ENCODE results near the gene S100B. TPM values are rescaled to one million over a fixed set of nuclear protein-coding genes. Genes with fewer than 3 reads are reported as not detected.

The S100B gene
- total RNA-seq, 4 donors from 2014 or later: 0.89 to 4.9 TPM; not detected in 2

DNA sequence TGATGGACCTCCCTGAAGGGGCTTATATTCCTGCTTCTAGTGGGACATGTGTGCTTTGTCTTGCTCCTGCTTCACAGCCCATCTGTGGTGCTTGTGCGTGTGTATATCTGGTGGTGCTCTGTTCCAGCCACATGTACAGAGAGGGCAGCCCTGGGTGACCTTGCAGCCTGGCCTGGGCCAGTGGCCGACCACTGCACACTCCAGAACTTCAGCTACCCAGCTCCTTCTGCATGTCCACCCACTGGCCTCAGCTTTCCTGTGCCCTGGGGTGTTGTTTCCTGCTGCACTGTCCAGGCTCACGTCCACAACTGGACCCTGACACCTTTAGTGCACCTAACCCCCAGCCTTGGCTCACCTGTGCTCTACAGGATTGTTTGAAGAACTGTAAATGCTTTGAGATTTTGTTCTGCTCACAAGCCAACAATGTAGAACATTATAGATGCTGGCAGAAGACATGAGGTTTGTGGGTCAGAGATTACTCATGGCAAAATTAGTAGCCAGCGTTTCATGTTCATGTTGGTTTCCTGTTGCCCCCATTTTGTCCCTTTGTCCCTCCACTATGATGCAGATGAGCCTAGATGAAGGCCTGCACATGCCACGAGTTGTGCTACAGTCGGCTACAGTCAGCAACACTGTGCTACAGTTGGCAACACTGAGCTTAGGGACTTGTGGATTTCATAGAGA is 5.3 kb upstream of the S100B start:
- Histone ChIP-seq H3K4me3 (replicated peaks in 1 of 3) (no peak overlapping the region), H3K27me3 (no peaks in the 10 kb centered on the region), H3K36me3 (no peaks in the 10 kb centered on the region), H3K9me3 (no peaks in the 10 kb centered on the region), H3K27ac (no peak overlapping the region), H3K4me1 (no peaks in the 10 kb centered on the region)
- WGBS, 2 donors: 80 to 85% methylated on average over 6 of the region's 6 CpGs
- intact Hi-C loops (cut with DNase I): no loop called here
- TF ChIP-seq CTCF (IDR thresholded peaks at IDR 0.05): no peak
- TF ChIP-seq POLR2A (IDR thresholded peaks at IDR 0.05): no peak
- DNase-seq: no peak

DNA sequence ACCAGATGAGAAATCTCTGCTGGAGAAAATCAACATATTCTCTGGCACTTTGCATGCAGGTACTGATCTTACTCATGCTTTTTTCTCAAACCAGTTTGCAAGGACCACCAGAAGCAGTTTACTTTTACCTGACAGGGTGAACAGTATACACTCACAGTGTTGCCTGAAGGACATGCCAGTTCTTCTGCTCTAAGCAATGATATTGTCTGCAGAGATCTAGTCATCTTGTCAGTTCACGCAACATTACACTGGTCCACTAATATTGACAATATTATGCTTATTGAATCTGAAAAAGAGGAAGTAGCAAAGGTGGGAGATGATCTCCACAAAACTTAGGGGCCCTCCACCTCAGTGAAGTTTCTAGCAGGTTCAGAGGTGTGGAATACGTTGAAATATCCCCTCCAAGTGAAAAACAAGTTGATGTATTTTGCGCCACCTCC is 3.8 kb upstream of the S100B start:
- intact Hi-C loops (cut with DNase I): no loop called here
- 82 to 84% methylated on average over 3 of the region's 3 CpGs for WGBS, 2 donors
- Histone ChIP-seq H3K9me3 (no peaks in the 10 kb centered on the region), H3K4me3 (replicated peaks in 1 of 3) (no peak overlapping the region), H3K36me3 (no peaks in the 10 kb centered on the region), H3K27ac (no peak overlapping the region), H3K27me3 (no peaks in the 10 kb centered on the region), H3K4me1 (no peaks in the 10 kb centered on the region)
- no peak for DNase-seq
- TF ChIP-seq CTCF (IDR thresholded peaks at IDR 0.05) (no peak), POLR2A (IDR thresholded peaks at IDR 0.05) (no peak)

GRCh38 chr21:46607636-46608035 is 2.8 kb upstream of the S100B start:
- intact Hi-C loops (cut with DNase I): no loop called here
- no peak for TF ChIP-seq CTCF (IDR thresholded peaks at IDR 0.05)
- TF ChIP-seq POLR2A (IDR thresholded peaks at IDR 0.05): no peak
- H3K9me3 ChIP-seq: no peaks in the 10 kb centered on the region
- no peaks in the 10 kb centered on the region for H3K4me1 ChIP-seq
- no peak for DNase-seq
- WGBS, 2 donors: 88 to 98% methylated on average over 2 of the region's 2 CpGs
- no peaks in the 10 kb centered on the region for H3K27me3 ChIP-seq
- no peak overlapping the region for H3K4me3 ChIP-seq (replicated peaks in 1 of 3)
- no peaks in the 10 kb centered on the region for H3K36me3 ChIP-seq
- no peak overlapping the region for H3K27ac ChIP-seq

DNA sequence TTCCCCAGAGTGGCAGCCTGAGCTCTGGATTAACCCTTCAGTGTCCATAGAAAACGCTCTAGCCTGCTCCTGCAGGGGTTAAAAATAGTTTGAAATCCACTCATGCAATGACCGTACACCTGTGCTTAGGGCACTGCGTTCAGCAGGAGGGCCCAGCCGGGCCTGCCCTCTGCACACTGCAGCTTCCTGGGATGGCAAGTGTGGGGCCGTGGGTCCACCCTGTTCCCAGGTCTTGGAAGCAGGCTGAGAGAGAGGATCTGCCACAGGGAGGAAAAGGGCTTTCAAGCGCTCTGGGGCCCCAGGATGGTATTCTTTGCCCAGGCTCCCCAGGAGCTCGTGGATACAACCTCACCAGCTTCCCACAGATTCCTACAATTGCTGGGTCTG is 1.5 kb upstream of the S100B start:
- TF ChIP-seq CTCF (IDR thresholded peaks at IDR 0.05): no peak
- TF ChIP-seq POLR2A (IDR thresholded peaks at IDR 0.05): no peak
- Histone ChIP-seq H3K27me3 (no peaks in the 10 kb centered on the region), H3K4me1 (no peaks in the 10 kb centered on the region), H3K9me3 (no peaks in the 10 kb centered on the region), H3K4me3 (replicated peaks in 1 of 3) (no peak overlapping the region), H3K27ac (no peak overlapping the region), H3K36me3 (no peaks in the 10 kb centered on the region)
- intact Hi-C loops (cut with DNase I): no loop called here
- WGBS, 2 donors: 70% methylated on average over 6 to 7 of the region's 7 CpGs
- no peak for DNase-seq

GRCh38 chr21:46605767-46606426 is 1.0 kb upstream of the S100B start:
- WGBS, 2 donors: 75 to 89% methylated on average over 3 to 13 of the region's 14 CpGs
- no peak overlapping the region for H3K4me3 ChIP-seq (replicated peaks in 1 of 3)
- TF ChIP-seq CTCF (IDR thresholded peaks at IDR 0.05) (no peak), POLR2A (IDR thresholded peaks at IDR 0.05) (no peak)
- H3K27me3 ChIP-seq: no peaks in the 10 kb centered on the region
- intact Hi-C loops (cut with DNase I): no loop called here
- H3K36me3 ChIP-seq: no peaks in the 10 kb centered on the region
- no peaks in the 10 kb centered on the region for H3K4me1 ChIP-seq
- H3K9me3 ChIP-seq: no peaks in the 10 kb centered on the region
- H3K27ac ChIP-seq: no peak overlapping the region
- no peak for DNase-seq
